ENCODE data around the gene EMC9.

Gene EMC9

GRCh38 chr14:24139272-24139934, 2.0 kb downstream of the EMC9 start:
- H2BK5ac ChIP-seq (ENCODE audit: low read depth, low read length, poor library complexity) = no peak overlapping the region
- no peak overlapping the region for H3K4ac ChIP-seq (ENCODE audit: low read depth, low read length)
- no peak overlapping the region for H3K4me3 ChIP-seq (ENCODE audit: low read depth, low read length)
- H4K12ac ChIP-seq (ENCODE audit: low read depth, low read length) = no peak overlapping the region
- H3K79me1 ChIP-seq (ENCODE audit: low read length) = peaks cover 13% of the 10 kb centered on the region
- H2AFZ ChIP-seq (ENCODE audit: insufficient read depth, low read length, poor library complexity) = no peak overlapping the region
- peaks cover 6 to 10% of the 10 kb centered on the region in 2 experiments for H3K4me1 ChIP-seq (ENCODE audit: control insufficient read depth in 1 of 2, insufficient read depth in 2 of 2, low read length in 2 of 2)
- no peak overlapping the region for H2AK5ac ChIP-seq (ENCODE audit: low read length)
- no peak overlapping the region for H4K91ac ChIP-seq (ENCODE audit: low read depth, low read length)
- peaks cover 23% of the 10 kb centered on the region in 2 experiments for H3K36me3 ChIP-seq (ENCODE audit: control insufficient read depth in 1 of 2, insufficient read depth in 2 of 2, low read length in 2 of 2)
- H3K4me2 ChIP-seq (ENCODE audit: low read length) = no peak overlapping the region
- H4K8ac ChIP-seq (ENCODE audit: low read depth, low read length) = no peak overlapping the region
- no peak overlapping the region for H2BK12ac ChIP-seq (ENCODE audit: low read length)
- no CpG with 5 or more reads among the region's 9 CpGs for WGBS (ENCODE audit: extremely low coverage, insufficient coverage, insufficient read length)
- H3K79me2 ChIP-seq (ENCODE audit: control insufficient read depth, insufficient read depth, low read length, poor library complexity) = peaks cover 8% of the 10 kb centered on the region
- H3K18ac ChIP-seq (ENCODE audit: low read length) = no peak overlapping the region
- H3K27me3 ChIP-seq (ENCODE audit: insufficient read depth, low read length) = no peaks in the 10 kb centered on the region
- no peak overlapping the region for H3K9ac ChIP-seq (ENCODE audit: low read length)
- H3K23ac ChIP-seq (ENCODE audit: low read length) = no peak overlapping the region
- peaks cover 1% of the 10 kb centered on the region for H3K9me3 ChIP-seq (ENCODE audit: insufficient read depth, low read depth, low read length)
- DNase-seq = no peak
- H3K14ac ChIP-seq (ENCODE audit: low read length) = no peak overlapping the region
- no peak overlapping the region for H3K27ac ChIP-seq (ENCODE audit: low read depth, low read length)
- H2BK120ac ChIP-seq (ENCODE audit: insufficient read depth, low read length, poor library complexity) = no peak overlapping the region

GRCh38 chr14:24138396-24139271, 2.8 kb downstream of the EMC9 start:
- peaks cover 19% of the 10 kb centered on the region in 2 experiments for H3K36me3 ChIP-seq (ENCODE audit: control insufficient read depth in 1 of 2, insufficient read depth in 2 of 2, low read length in 2 of 2)
- no CpG with 5 or more reads among the region's 13 CpGs for WGBS (ENCODE audit: extremely low coverage, insufficient coverage, insufficient read length)
- H3K4me1 ChIP-seq (ENCODE audit: control insufficient read depth in 1 of 2, insufficient read depth in 2 of 2, low read length in 2 of 2) = peaks cover 6 to 10% of the 10 kb centered on the region in 2 experiments
- H4K8ac ChIP-seq (ENCODE audit: low read depth, low read length) = no peak overlapping the region
- no peak overlapping the region for H3K4me2 ChIP-seq (ENCODE audit: low read length)
- H4K91ac ChIP-seq (ENCODE audit: low read depth, low read length) = no peak overlapping the region
- H3K79me2 ChIP-seq (ENCODE audit: control insufficient read depth, insufficient read depth, low read length, poor library complexity) = peaks cover 8% of the 10 kb centered on the region
- H3K4ac ChIP-seq (ENCODE audit: low read depth, low read length) = no peak overlapping the region
- H2BK12ac ChIP-seq (ENCODE audit: low read length) = no peak overlapping the region
- no peaks in the 10 kb centered on the region for H3K27me3 ChIP-seq (ENCODE audit: insufficient read depth, low read length)
- H3K79me1 ChIP-seq (ENCODE audit: low read length) = peaks cover 13% of the 10 kb centered on the region
- peaks cover 1% of the 10 kb centered on the region for H3K9me3 ChIP-seq (ENCODE audit: insufficient read depth, low read depth, low read length)
- no peak overlapping the region for H3K18ac ChIP-seq (ENCODE audit: low read length)
- H3K14ac ChIP-seq (ENCODE audit: low read length) = no peak overlapping the region
- H2BK120ac ChIP-seq (ENCODE audit: insufficient read depth, low read length, poor library complexity) = no peak overlapping the region
- no peak for DNase-seq
- H3K4me3 ChIP-seq (ENCODE audit: low read depth, low read length) = no peak overlapping the region
- no peak overlapping the region for H2BK5ac ChIP-seq (ENCODE audit: low read depth, low read length, poor library complexity)
- no peak overlapping the region for H3K9ac ChIP-seq (ENCODE audit: low read length)
- no peak overlapping the region for H2AFZ ChIP-seq (ENCODE audit: insufficient read depth, low read length, poor library complexity)
- H2AK5ac ChIP-seq (ENCODE audit: low read length) = no peak overlapping the region
- no peak overlapping the region for H3K27ac ChIP-seq (ENCODE audit: low read depth, low read length)
- H3K23ac ChIP-seq (ENCODE audit: low read length) = no peak overlapping the region
- H4K12ac ChIP-seq (ENCODE audit: low read depth, low read length) = no peak overlapping the region

- Histone ChIP-seq H4K8ac (ENCODE audit: low read depth, low read length) (no peak overlapping the region), H4K91ac (ENCODE audit: low read depth, low read length) (no peak overlapping the region), H3K36me3 (ENCODE audit: control insufficient read depth in 1 of 2, insufficient read depth in 2 of 2, low read length in 2 of 2) (peaks cover 19% of the 10 kb centered on the region in 2 experiments), H2BK5ac (ENCODE audit: low read depth, low read length, poor library complexity) (no peak overlapping the region), H3K79me2 (ENCODE audit: control insufficient read depth, insufficient read depth, low read length, poor library complexity) (peaks cover 8% of the 10 kb centered on the region), H3K27me3 (ENCODE audit: insufficient read depth, low read length) (no peaks in the 10 kb centered on the region), H2AFZ (ENCODE audit: insufficient read depth, low read length, poor library complexity) (no peak overlapping the region), H3K9me3 (ENCODE audit: insufficient read depth, low read depth, low read length) (peaks cover 1% of the 10 kb centered on the region), H3K9ac (ENCODE audit: low read length) (no peak overlapping the region), H2BK12ac (ENCODE audit: low read length) (no peak overlapping the region), H2AK5ac (ENCODE audit: low read length) (no peak overlapping the region), H3K79me1 (ENCODE audit: low read length) (peaks cover 13% of the 10 kb centered on the region), H2BK120ac (ENCODE audit: insufficient read depth, low read length, poor library complexity) (no peak overlapping the region), H3K23ac (ENCODE audit: low read length) (no peak overlapping the region), H3K4me1 (ENCODE audit: control insufficient read depth in 1 of 2, insufficient read depth in 2 of 2, low read length in 2 of 2) (peaks cover 6 to 10% of the 10 kb centered on the region in 2 experiments), H3K4me3 (ENCODE audit: low read depth, low read length) (no peak overlapping the region), H3K4me2 (ENCODE audit: low read length) (no peak overlapping the region), H4K12ac (ENCODE audit: low read depth, low read length) (no peak overlapping the region), H3K4ac (ENCODE audit: low read depth, low read length) (no peak overlapping the region), H3K14ac (ENCODE audit: low read length) (no peak overlapping the region), H3K18ac (ENCODE audit: low read length) (no peak overlapping the region), H3K27ac (ENCODE audit: low read depth, low read length) (no peak overlapping the region)
- no CpG with 5 or more reads among the region's 8 CpGs for WGBS (ENCODE audit: extremely low coverage, insufficient coverage, insufficient read length)
- no peak for DNase-seq
These were observed 3.6 kb downstream of the EMC9 start for GRCh38 chr14:24137529-24138395.
